GM23338 (cell line): ENCODE data around the gene CIB1. TPM values are rescaled to one million over a fixed set of nuclear protein-coding genes. Genes with fewer than 3 reads are reported as not detected.

Experiments used
- ATAC-seq: fragments of 200-7000 bp; cut with Tn5 transposase; 3 replicates; pipeline ENCODE4 v1.9.1; 2020
- DNase-seq: peaks from one replicate; pipeline ENCODE4 v3.0.0-alpha.2; 2015; ENCODE audit warnings: low spot score
- H2AFZ ChIP-seq: fragments of 200-600 bp; sonication (generic); 2 replicates; pipeline ENCODE4 v1.8.0; 2016; ENCODE audit warnings: antibody characterized with exemption, mild to moderate bottlenecking, moderate library complexity
- H3F3A ChIP-seq: fragments of 200-600 bp; sonication (generic); replicated peaks from 2 replicates; pipeline ENCODE4 v1.8.0; 2017; ENCODE audit warnings: antibody characterized with exemption, mixed run types, low read depth
- H3K27ac ChIP-seq: fragments of 200-600 bp; sonication (generic); 2 replicates; pipeline ENCODE4 v1.6.1; 2016; ENCODE audit warnings: low read depth
- H3K27me3 ChIP-seq: fragments of 200-600 bp; sonication (generic); 2 replicates; pipeline ENCODE4 v1.8.0; 2016; ENCODE audit warnings: mild to moderate bottlenecking, mixed run types, moderate library complexity; ENCODE audit not compliant: insufficient read depth
- H3K36me3 ChIP-seq: fragments of 200-600 bp; sonication (generic); 2 replicates; pipeline ENCODE4 v1.8.0; 2016; ENCODE audit warnings: mild to moderate bottlenecking; ENCODE audit not compliant: insufficient read depth
- H3K4me1 ChIP-seq: fragments of 200-600 bp; sonication (generic); 2 replicates; pipeline ENCODE4 v1.8.0; 2016; ENCODE audit warnings: mild to moderate bottlenecking, moderate library complexity; ENCODE audit not compliant: insufficient read depth
- H3K4me2 ChIP-seq: fragments of 200-600 bp; sonication (generic); 2 replicates; pipeline ENCODE4 v1.7.1; 2017; ENCODE audit warnings: mixed run types
- H3K4me3 ChIP-seq: fragments of 200-600 bp; sonication (generic); 2 replicates; pipeline ENCODE4 v1.6.1; 2016; ENCODE audit warnings: mixed run types
- H3K79me2 ChIP-seq: fragments of 200-600 bp; sonication (generic); replicated peaks from 2 replicates; pipeline ENCODE4 v1.8.0; 2017; ENCODE audit warnings: mild to moderate bottlenecking; ENCODE audit not compliant: insufficient read depth
- H3K9me2 ChIP-seq: fragments of 200-600 bp; sonication (generic); 2 replicates; pipeline ENCODE4 v1.8.0; 2017; ENCODE audit not compliant: insufficient read depth
- H4K20me1 ChIP-seq: fragments of 200-600 bp; sonication (generic); replicated peaks from 2 replicates; pipeline ENCODE4 v1.8.0; 2017; ENCODE audit warnings: mild to moderate bottlenecking; ENCODE audit not compliant: insufficient read depth
- H3K27ac Mint-ChIP-seq: 2 replicates; pipeline ENCODE4 v1.8.0; 2020; ENCODE audit warnings: inconsistent platforms, mild to moderate bottlenecking, moderate library complexity, mixed read lengths
- H3K27me3 Mint-ChIP-seq: 3 replicates; pipeline ENCODE4 v1.8.0; 2022; ENCODE audit warnings: low read depth, mild to moderate bottlenecking, moderate library complexity, mixed read lengths, inconsistent platforms; ENCODE audit not compliant: insufficient read depth, poor library complexity
- H3K36me3 Mint-ChIP-seq: 3 replicates; pipeline ENCODE4 v1.8.0; 2021; ENCODE audit warnings: low read depth, mild to moderate bottlenecking, inconsistent platforms, moderate library complexity, mixed read lengths
- H3K4me1 Mint-ChIP-seq: 3 replicates; pipeline ENCODE4 v1.8.0; 2020; ENCODE audit warnings: mild to moderate bottlenecking, inconsistent platforms, mixed read lengths
- H3K4me3 Mint-ChIP-seq: 3 replicates; pipeline ENCODE4 v1.8.0; 2021; ENCODE audit warnings: moderate library complexity, mild to moderate bottlenecking, inconsistent platforms, mixed read lengths
- H3K9me3 Mint-ChIP-seq: 3 replicates; pipeline ENCODE4 v1.8.0; 2020; ENCODE audit warnings: moderate library complexity, mild to moderate bottlenecking, inconsistent platforms, mixed read lengths
- CREB1 ChIP-seq: fragments of 250-450 bp; sonication (Bioruptor Pico); IDR thresholded peaks from 2 replicates; pipeline ENCODE4 v1.5.0; 2020; ENCODE audit warnings: low read depth, mild to moderate bottlenecking, moderate library complexity
- CTCF ChIP-seq, 2 experiments: fragments of 200-600 bp in 1 of 2; sonication (generic) in 1 of 2; conservative IDR thresholded peaks; 2 replicates each; pipeline versions ENCODE4 v1.5.1 to v1.6.1; 2016 to 2017; ENCODE audit warnings: antibody characterized with exemption in 2 of 2, low read depth in 2 of 2, mild to moderate bottlenecking in 2 of 2, moderate library complexity in 1 of 2
- ETS1 ChIP-seq: IDR thresholded peaks from 2 replicates; pipeline ENCODE4 v1.6.1; 2016; ENCODE audit warnings: antibody characterized with exemption
- EZH2 ChIP-seq: fragments of 200-600 bp; sonication (generic); IDR thresholded peaks from one replicate; pipeline ENCODE4 v1.8.0; 2017; ENCODE audit warnings: antibody characterized with exemption, mild to moderate bottlenecking, low read depth; ENCODE audit not compliant: unreplicated experiment
- JUNB ChIP-seq: IDR thresholded peaks from one replicate; pipeline ENCODE4 v1.6.1; 2016; ENCODE audit warnings: antibody characterized with exemption; ENCODE audit not compliant: unreplicated experiment
- REST ChIP-seq: IDR thresholded peaks from one replicate; pipeline ENCODE4 v1.6.1; 2018; ENCODE audit warnings: antibody characterized with exemption; ENCODE audit not compliant: unreplicated experiment
- polyA plus RNA-seq: library from polyadenylated mRNA; unstranded; fragments of >200 nt; fragmentation: Nextera tagmentation; extraction: Ambion mirVana; gene quantifications from 2 replicates; pipeline ENCODE4 v1.2.1, GENCODE V29; 2016
- total RNA-seq: library from RNA; depleted of rRNA; stranded (reverse); fragments of >200 nt; shearing (Covaris generic); gene quantifications from 2 replicates; pipeline ENCODE4 v1.2.3, GENCODE V29; 2014

Gene CIB1
- total and polyA plus RNA-seq, 2 experiments from 2014 or later = 9.8 to 35.9 TPM

- Histone ChIP-seq H3K27ac (no peak overlapping the region), H3K4me2 (no peak overlapping the region), H3K4me1 (no peaks in the 10 kb centered on the region; the same call in 1 of the 2 replicates), H3K4me3 (no peak overlapping the region), H3K27me3 (no peaks in the 10 kb centered on the region), H3K79me2 (peaks cover 23% of the 10 kb centered on the region), H4K20me1 (peaks cover 13% of the 10 kb centered on the region), H2AFZ (no peak overlapping the region), H3F3A (no peaks in the 10 kb centered on the region), H3K9me2 (no peaks in the 10 kb centered on the region), H3K36me3 (0 out of 2 replicates have a peak, but pooled peaks cover 3% of the 10 kb centered on the region)
- peaks cover 2% of the 10 kb centered on the region; the same call in 1 of the 3 replicates for H3K36me3 Mint-ChIP-seq
- ATAC-seq (peak; percentile 31), DNase-seq (peak; percentile 66)
- peaks cover 24% of the 10 kb centered on the region for H3K4me1 Mint-ChIP-seq
- H3K4me3 Mint-ChIP-seq = no peak overlapping the region
- H3K9me3 Mint-ChIP-seq = no peaks in the 10 kb centered on the region
- H3K27ac Mint-ChIP-seq = no peak overlapping the region
- TF ChIP-seq CTCF (conservative IDR thresholded peaks at IDR 0.05; ENCODE audit: low read depth in 2 of 2) = peak; percentile 33 to 45
- TF ChIP-seq REST = no peak
- H3K27me3 Mint-ChIP-seq = peaks cover 10% of the 10 kb centered on the region
Measured at GRCh38 chr15:90214553-90215196, 19.1 kb downstream of the CIB1 start.

DNA sequence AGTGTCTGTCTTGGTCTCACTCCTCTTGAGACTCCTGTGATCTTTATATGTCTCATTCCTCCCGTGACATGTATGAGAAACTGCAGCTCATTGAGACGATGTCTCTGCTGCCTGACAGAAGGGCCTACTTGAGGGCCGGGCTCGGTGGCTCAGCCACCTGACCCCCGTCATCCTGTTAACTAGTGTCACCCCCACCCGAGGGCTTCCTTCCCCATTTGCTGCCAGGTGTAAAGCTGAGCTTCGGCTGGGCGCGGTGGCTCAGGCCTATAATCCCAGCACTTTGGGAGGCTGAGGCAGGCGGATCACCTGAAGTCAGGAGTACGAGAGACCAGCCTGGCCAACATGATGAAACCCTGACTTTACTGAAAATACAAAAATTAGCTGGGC, 19.9 kb downstream of the CIB1 start:
- H4K20me1 ChIP-seq = peaks cover 13% of the 10 kb centered on the region
- peaks cover 26% of the 10 kb centered on the region for H3K79me2 ChIP-seq
- Mint-ChIP-seq H3K9me3 (no peaks in the 10 kb centered on the region), H3K27ac (no peak overlapping the region; the same call in 1 of the 2 replicates), H3K36me3 (peaks cover 6% of the 10 kb centered on the region; the same call in 2 of the 3 replicates), H3K4me3 (no peak overlapping the region), H3K27me3 (peaks cover 13% of the 10 kb centered on the region), H3K4me1 (peaks cover 19% of the 10 kb centered on the region)
- no peaks in the 10 kb centered on the region for H3K27me3 ChIP-seq
- 0 out of 2 replicates have a peak, but pooled peaks cover 3% of the 10 kb centered on the region for H3K36me3 ChIP-seq
- TF ChIP-seq CREB1 (no peak), REST (no peak), CTCF (conservative IDR thresholded peaks at IDR 0.05; ENCODE audit: low read depth in 2 of 2) (no peak), EZH2 (no peak), ETS1 (no peak), JUNB (no peak)
- H3K4me2 ChIP-seq = no peak overlapping the region
- H3F3A ChIP-seq = no peaks in the 10 kb centered on the region
- peak overlapping the region; percentile 78; the same call in 1 of the 2 replicates for H3K27ac ChIP-seq
- no peak for DNase-seq
- H3K4me1 ChIP-seq = no peaks in the 10 kb centered on the region; the same call in 1 of the 2 replicates
- no peak for ATAC-seq
- H2AFZ ChIP-seq = no peak overlapping the region
- no peak overlapping the region for H3K4me3 ChIP-seq
- H3K9me2 ChIP-seq = no peaks in the 10 kb centered on the region
